ENCODE results near the gene MRTO4. TPM values are rescaled to one million over a fixed set of nuclear protein-coding genes. Genes with fewer than 3 reads are reported as not detected.

MRTO4 gene
- total and polyA plus RNA-seq, 2 of the 13 experiments (the other 11 are each of a cell fraction or from before 2014, with no cell fraction given), result 28.1 to 59.2 TPM

- TF ChIP-seq HNF1A (IDR thresholded peaks at IDR 0.05; ENCODE audit: low read depth) (0 out of 2 replicates have a peak, but pooled peaks have one; percentile 19), HNF1A (CRISPR knock-in tag; IDR thresholded peaks at IDR 0.05; ENCODE audit: borderline replicate concordance) (no peak), HOXA7 (CRISPR knock-in tag; IDR thresholded peaks at IDR 0.05) (no peak), HIVEP1 (CRISPR knock-in tag; IDR thresholded peaks at IDR 0.05) (no peak), ZNF570 (CRISPR knock-in tag; IDR thresholded peaks at IDR 0.05; ENCODE audit: borderline replicate concordance) (no peak), TSC22D2 (CRISPR knock-in tag; IDR thresholded peaks at IDR 0.05; ENCODE audit: borderline replicate concordance) (no peak), NFAT5 (CRISPR knock-in tag; IDR thresholded peaks at IDR 0.05) (no peak), ZNF367 (CRISPR knock-in tag; IDR thresholded peaks at IDR 0.05; ENCODE audit: borderline replicate concordance) (no peak), MATR3 (CRISPR knock-in tag; IDR thresholded peaks at IDR 0.05) (no peak), ZNF280D (CRISPR knock-in tag; IDR thresholded peaks at IDR 0.05) (no peak), SMAD1 (CRISPR knock-in tag; IDR thresholded peaks at IDR 0.05; ENCODE audit: borderline replicate concordance, low read depth) (no peak), GABPA (IDR thresholded peaks at IDR 0.05; ENCODE audit: low read depth, low read length) (no peak), GABPA (CRISPR knock-in tag; IDR thresholded peaks at IDR 0.05; ENCODE audit: low read depth) (peak; percentile 64), KDM1A (CRISPR knock-in tag; IDR thresholded peaks at IDR 0.05) (no peak), ZNF616 (CRISPR knock-in tag; IDR thresholded peaks at IDR 0.05; ENCODE audit: low read depth) (no peak), PHF20 (CRISPR knock-in tag; IDR thresholded peaks at IDR 0.05) (no peak), NFE2L1 (CRISPR knock-in tag; IDR thresholded peaks at IDR 0.05; ENCODE audit: borderline replicate concordance) (no peak)
Measured at GRCh38 chr1:19222979-19223824, 28.4 kb upstream of the MRTO4 start (continued).
